GM21526 (cell line): ENCODE measurements around the gene ZSCAN25.
"Not testable (repeated sequence)": the region's sequence is repeated elsewhere in the genome, so short reads cannot be mapped to it uniquely, and the experiment has no call there.

Experiments
- ATAC-seq: cut with Tn5 transposase; IDR thresholded peaks from one replicate; pipeline ENCODE4 v1.9.1; 2021; ENCODE audit warnings: moderate library complexity; ENCODE audit not compliant: unreplicated experiment, low FRiP score

ZSCAN25 gene

GRCh38 chr7:99616359-99617191 lies at the start of gene ZSCAN25:
Gene ZSCAN25 (plus strand): TSS chr7:99616946. CDS start chr7:99619607, 2,661 bp downstream.
- ATAC-seq: peak; percentile 89

GRCh38 chr7:99568770-99569169 lies 48.0 kb upstream of the ZSCAN25 start:
- not testable (repeated sequence) for ATAC-seq

DNA sequence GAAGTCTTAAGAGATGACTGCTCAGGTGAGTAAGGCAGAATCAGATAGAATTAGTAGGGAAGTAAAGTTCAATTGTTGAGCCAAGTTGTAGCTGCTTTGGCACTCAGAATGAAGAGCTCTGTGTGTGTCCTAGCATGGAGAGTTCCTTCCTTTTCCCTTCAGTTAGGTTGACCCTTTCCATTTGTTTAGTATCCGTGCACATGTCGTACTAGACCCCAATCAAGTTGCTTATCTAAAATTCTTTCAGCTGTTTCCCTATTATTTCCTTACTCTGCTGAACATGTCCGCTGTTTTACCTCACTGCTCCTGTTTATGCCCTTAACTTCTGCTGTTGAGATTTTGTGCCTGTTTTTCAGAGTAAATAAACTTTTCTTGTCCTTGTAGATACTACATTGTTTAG lies 45.0 kb upstream of the ZSCAN25 start:
- ATAC-seq: no peak

DNA sequence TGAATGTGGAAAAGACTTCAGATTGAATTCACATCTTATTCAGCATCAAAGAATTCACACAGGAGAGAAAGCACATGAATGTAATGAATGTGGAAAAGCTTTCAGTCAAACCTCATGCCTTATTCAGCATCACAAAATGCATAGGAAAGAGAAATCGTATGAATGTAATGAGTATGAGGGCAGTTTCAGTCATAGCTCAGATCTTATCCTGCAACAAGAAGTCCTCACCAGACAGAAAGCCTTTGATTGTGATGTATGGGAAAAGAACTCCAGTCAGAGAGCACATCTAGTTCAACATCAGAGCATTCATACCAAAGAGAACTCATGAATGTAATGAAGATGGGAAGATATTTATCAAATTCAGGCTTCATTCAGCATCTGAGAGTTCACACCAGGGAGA lies 43.5 kb upstream of the ZSCAN25 start:
- ATAC-seq: no peak

- no peak for ATAC-seq
These were observed 40.5 kb upstream of the ZSCAN25 start for GRCh38 chr7:99576251-99576650.

GRCh38 chr7:99579281-99579955 lies 37.3 kb upstream of the ZSCAN25 start:
- no peak for ATAC-seq

- ATAC-seq: no peak
These were observed 36.6 kb upstream of the ZSCAN25 start for GRCh38 chr7:99579956-99580777.

- ATAC-seq: not testable (repeated sequence)
These were observed 35.9 kb upstream of the ZSCAN25 start for GRCh38 chr7:99580778-99581332.

GRCh38 chr7:99588868-99589267 lies 27.9 kb upstream of the ZSCAN25 start:
- no peak for ATAC-seq

DNA sequence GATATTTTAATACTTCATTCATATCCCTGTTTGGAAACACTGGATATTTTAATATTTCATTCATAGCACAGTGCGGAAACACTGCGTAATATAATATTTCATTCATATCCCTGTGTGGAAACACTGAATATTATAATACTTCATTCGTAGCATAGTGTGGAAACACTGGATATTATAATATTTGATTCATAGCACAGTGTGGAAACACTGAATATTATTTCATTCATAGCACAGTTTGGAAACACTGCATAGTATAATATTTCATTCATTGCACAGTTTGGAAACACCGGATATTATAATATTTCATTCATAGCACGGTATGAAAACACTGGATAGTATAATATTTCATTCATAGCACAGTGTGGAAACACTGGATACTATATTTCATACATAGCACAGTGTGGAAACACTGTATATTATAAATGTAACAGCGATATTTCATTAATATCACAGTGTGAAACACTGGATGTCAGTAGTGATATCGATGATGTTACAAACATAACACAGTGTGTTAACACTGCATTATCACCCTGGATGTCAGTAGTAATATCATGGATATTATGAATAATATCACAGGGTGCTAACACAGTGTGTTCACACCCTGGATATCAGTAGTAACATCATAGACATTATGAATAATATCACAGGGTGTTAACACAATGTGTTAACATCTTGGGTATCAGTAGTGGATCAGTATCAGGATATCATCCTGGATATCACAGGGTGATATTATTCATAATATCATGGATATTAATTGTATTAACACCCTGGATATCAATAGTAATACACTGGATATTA lies 21.6 kb upstream of the ZSCAN25 start:
- ATAC-seq: no peak

DNA sequence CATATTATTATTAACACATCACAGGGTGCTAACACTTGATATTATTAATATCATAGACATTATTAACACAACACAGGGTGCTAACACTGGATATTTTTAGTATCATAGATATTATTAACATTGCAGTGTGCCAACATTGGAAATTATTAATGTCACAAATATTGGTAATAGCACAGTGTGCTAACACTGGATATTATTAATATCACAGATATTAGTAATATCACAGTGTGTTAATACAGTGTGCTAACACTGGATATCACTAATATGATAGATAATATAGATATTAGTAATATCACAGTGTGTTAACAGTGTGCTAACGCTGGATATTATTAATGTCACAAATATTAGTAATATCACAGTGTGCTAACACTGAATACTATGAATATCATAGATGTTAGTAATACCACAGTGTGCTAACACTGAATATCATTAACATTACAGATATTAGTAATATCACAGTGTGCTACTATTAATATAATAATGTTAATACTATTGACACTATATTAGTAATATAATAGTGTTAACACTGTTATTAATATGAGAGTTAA lies 20.3 kb upstream of the ZSCAN25 start:
- ATAC-seq: no peak

DNA sequence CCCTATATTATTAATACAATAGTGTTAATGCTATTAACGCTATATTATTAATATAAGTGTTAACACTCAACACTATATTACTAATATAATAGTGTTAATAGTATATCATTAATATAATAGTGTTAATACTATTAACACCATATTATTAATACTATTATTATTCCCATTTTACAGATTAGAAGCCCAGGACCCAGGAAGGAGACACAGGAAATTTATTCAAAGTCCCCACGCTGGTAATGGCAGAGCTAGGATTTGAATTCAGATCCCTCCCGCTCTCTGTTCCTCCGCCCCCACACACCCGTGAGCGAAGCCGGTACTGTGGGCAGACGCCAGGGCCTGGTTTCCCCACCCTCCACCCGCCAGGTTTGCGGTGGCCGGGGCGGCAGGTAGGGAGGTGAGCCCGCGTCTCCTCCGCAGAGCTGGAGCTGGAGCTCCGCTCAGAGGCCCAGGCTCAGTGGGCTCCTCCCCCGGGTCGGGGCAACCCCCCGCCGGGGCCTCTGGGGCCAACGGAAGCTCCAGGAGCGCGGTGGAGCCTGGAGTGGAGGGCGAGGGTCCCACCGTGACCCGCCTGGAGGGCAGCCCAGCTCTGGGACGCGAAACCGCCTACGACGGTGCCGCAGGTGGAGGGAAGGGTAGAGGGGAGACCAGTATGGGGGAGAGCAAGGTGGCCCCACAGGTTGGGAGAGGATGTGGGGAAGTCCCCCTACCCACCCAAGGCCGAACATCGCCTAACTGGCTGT lies 18.8 kb upstream of the ZSCAN25 start, which contains the start of gene TMEM225B:
TSS of gene TMEM225B (plus strand) at position 506 of the 740 bp plus-strand sequence. CDS start 6,122 bp downstream, outside the sequence.
- ATAC-seq: no peak

DNA sequence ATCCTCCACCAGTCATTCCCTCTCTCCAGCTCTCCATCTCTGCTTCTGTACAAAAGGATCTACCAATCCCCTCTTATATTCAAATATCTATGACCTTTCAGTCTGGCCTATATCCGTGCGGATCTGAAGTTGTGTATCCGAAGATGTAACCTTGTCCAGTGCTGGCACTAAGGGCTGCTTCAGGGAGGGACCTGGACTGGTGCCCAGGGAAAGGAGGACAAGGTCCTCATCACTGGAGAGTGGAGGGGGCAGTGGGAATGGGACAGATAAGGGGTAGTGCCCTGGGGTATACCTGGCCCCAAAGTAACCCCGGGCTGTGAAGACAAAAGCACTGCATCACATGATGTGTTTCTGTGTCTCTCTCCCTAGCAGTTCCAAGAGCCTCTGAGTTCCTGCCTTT lies 16.9 kb upstream of the ZSCAN25 start:
- no peak for ATAC-seq

GRCh38 chr7:99601656-99602310 lies 15.0 kb upstream of the ZSCAN25 start:
- ATAC-seq: no peak

GRCh38 chr7:99605527-99605926 lies 11.2 kb upstream of the ZSCAN25 start:
- no peak for ATAC-seq

DNA sequence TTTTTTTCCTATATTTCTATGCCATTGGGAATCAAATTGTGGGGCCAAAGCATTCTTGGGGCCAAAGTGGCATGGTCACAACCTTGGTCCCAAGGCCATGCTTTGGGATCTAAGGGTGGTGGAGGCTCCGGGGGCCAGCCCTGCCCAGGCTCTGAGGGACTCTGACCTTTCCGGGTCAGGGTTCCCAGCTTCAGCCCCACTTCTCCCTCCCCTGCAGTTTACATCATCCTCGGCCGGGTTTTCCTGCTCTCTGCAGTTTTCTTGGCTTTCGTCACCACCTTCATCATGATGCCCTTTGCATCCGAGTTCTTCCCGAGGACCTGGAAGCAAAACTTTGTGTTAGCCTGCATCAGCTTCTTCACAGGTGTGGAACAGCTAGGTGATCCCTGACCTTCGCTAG lies 10.2 kb upstream of the ZSCAN25 start:
- ATAC-seq: no peak

GRCh38 chr7:99607548-99607947 lies 9.2 kb upstream of the ZSCAN25 start:
- no peak for ATAC-seq

DNA sequence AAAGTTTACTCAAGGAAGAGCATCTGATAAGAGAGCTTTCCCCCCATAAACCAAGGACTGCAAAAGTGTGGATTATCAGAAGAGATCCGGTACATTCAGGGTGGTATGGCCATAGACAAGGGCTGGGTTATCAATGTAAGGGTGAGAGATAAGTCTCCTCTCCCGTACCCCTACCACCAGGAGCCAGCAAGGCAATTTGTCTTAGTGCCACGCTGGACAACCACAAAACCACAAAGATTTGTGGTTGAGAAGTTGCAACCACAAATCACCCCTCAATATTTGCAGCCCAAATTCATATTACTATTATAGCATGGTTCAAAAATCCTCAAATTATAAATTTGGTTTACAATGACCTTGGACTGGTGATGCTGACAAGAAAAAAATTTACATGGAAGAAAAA lies 2.3 kb upstream of the ZSCAN25 start:
- ATAC-seq: no peak
